Measurements from ENCODE around the gene RUSC1.
A peak's percentile ranks its signal among the peaks of the same experiment; 100 is the strongest.

Gene RUSC1

DNA sequence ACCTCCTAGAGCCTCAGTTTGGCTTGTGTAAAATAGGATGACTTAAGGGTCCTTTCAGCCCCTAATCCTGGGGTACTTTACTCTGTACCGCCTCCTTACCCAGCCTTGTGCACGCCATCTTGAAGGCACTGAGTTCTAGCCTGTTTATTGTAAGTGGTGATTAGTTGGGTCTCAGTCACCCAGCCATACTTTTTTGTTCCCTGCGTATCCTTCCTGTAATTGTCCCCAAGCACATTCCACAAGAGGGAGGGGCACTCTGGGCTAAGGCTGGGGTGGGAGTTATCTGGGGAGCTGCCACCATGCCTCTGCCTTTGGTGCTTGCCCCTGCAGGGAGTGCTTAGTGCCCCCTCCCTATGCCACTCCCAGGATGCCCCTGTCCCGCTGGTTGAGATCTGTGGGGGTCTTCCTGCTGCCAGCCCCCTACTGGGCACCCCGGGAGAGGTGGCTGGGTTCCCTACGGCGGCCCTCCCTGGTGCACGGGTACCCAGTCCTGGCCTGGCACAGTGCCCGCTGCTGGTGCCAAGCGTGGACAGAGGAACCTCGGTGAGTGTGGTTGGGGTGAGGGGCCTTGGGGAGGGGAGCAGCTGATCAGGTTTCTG is 11.2 kb upstream of the RUSC1 start:
- no peak for DNase-seq (ENCODE audit: low spot score)
- H3K4me1 ChIP-seq (ENCODE audit: insufficient read depth, poor library complexity, severe bottlenecking): peaks cover 12% of the 10 kb centered on the region
- H3K9me3 ChIP-seq (ENCODE audit: severe bottlenecking): no peaks in the 10 kb centered on the region
- H3K4me3 ChIP-seq (ENCODE audit: severe bottlenecking): peak overlapping the region; percentile 49
- TF ChIP-seq, protein P1, sequence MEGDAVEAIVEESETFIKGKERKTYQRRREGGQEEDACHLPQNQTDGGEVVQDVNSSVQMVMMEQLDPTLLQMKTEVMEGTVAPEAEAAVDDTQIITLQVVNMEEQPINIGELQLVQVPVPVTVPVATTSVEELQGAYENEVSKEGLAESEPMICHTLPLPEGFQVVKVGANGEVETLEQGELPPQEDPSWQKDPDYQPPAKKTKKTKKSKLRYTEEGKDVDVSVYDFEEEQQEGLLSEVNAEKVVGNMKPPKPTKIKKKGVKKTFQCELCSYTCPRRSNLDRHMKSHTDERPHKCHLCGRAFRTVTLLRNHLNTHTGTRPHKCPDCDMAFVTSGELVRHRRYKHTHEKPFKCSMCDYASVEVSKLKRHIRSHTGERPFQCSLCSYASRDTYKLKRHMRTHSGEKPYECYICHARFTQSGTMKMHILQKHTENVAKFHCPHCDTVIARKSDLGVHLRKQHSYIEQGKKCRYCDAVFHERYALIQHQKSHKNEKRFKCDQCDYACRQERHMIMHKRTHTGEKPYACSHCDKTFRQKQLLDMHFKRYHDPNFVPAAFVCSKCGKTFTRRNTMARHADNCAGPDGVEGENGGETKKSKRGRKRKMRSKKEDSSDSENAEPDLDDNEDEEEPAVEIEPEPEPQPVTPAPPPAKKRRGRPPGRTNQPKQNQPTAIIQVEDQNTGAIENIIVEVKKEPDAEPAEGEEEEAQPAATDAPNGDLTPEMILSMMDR (IDR thresholded peaks at IDR 0.05; ENCODE audit: poor library complexity, severe bottlenecking): no peak
- peaks cover 47% of the 10 kb centered on the region for H3K36me3 ChIP-seq (ENCODE audit: low read depth)
- no peak for ATAC-seq (ENCODE audit: low read depth)
- peak overlapping the region; percentile 90 for H3K27ac ChIP-seq (ENCODE audit: poor library complexity, severe bottlenecking)
- no peaks in the 10 kb centered on the region for H3K27me3 ChIP-seq (ENCODE audit: insufficient read depth, poor library complexity, severe bottlenecking)

- no peak for DNase-seq (ENCODE audit: low spot score)
- no peak for ATAC-seq (ENCODE audit: low read depth)
- H3K27ac ChIP-seq (ENCODE audit: poor library complexity, severe bottlenecking): no peak overlapping the region
- peaks cover 85% of the 10 kb centered on the region for H3K36me3 ChIP-seq (ENCODE audit: low read depth)
- H3K9me3 ChIP-seq (ENCODE audit: severe bottlenecking): no peaks in the 10 kb centered on the region
- TF ChIP-seq, protein P1 (IDR thresholded peaks at IDR 0.05; ENCODE audit: poor library complexity, severe bottlenecking): no peak
- H3K4me1 ChIP-seq (ENCODE audit: insufficient read depth, poor library complexity, severe bottlenecking): peaks cover 12% of the 10 kb centered on the region
- no peaks in the 10 kb centered on the region for H3K27me3 ChIP-seq (ENCODE audit: insufficient read depth, poor library complexity, severe bottlenecking)
- no peak overlapping the region for H3K4me3 ChIP-seq (ENCODE audit: severe bottlenecking)
Measured at GRCh38 chr1:155313261-155313660, 7.4 kb upstream of the RUSC1 start.

- Histone ChIP-seq H3K27ac (ENCODE audit: poor library complexity, severe bottlenecking) (no peak overlapping the region), H3K9me3 (ENCODE audit: severe bottlenecking) (no peaks in the 10 kb centered on the region), H3K4me1 (ENCODE audit: insufficient read depth, poor library complexity, severe bottlenecking) (no peaks in the 10 kb centered on the region), H3K27me3 (ENCODE audit: insufficient read depth, poor library complexity, severe bottlenecking) (no peaks in the 10 kb centered on the region), H3K36me3 (ENCODE audit: low read depth) (peaks cover 86% of the 10 kb centered on the region), H3K4me3 (ENCODE audit: severe bottlenecking) (no peak overlapping the region)
- TF ChIP-seq, protein P1 (IDR thresholded peaks at IDR 0.05; ENCODE audit: poor library complexity, severe bottlenecking): no peak
- ATAC-seq (ENCODE audit: low read depth): no peak
- DNase-seq (ENCODE audit: low spot score): no peak
Measured at GRCh38 chr1:155316922-155317321, 3.8 kb upstream of the RUSC1 start.

- Histone ChIP-seq H3K27ac (ENCODE audit: poor library complexity, severe bottlenecking) (no peak overlapping the region), H3K4me1 (ENCODE audit: insufficient read depth, poor library complexity, severe bottlenecking) (no peaks in the 10 kb centered on the region), H3K36me3 (ENCODE audit: low read depth) (peaks cover 74% of the 10 kb centered on the region), H3K27me3 (ENCODE audit: insufficient read depth, poor library complexity, severe bottlenecking) (no peaks in the 10 kb centered on the region), H3K4me3 (ENCODE audit: severe bottlenecking) (no peak overlapping the region), H3K9me3 (ENCODE audit: severe bottlenecking) (no peaks in the 10 kb centered on the region)
- DNase-seq (ENCODE audit: low spot score) (no peak), ATAC-seq (ENCODE audit: low read depth) (no peak)
- TF ChIP-seq, protein P1 (IDR thresholded peaks at IDR 0.05; ENCODE audit: poor library complexity, severe bottlenecking): no peak
Measured at GRCh38 chr1:155318082-155318481, 2.6 kb upstream of the RUSC1 start.

- TF ChIP-seq, protein P1 (IDR thresholded peaks at IDR 0.05; ENCODE audit: poor library complexity, severe bottlenecking): no peak
- Histone ChIP-seq H3K27ac (ENCODE audit: poor library complexity, severe bottlenecking) (peak overlapping the region; percentile 83), H3K27me3 (ENCODE audit: insufficient read depth, poor library complexity, severe bottlenecking) (no peaks in the 10 kb centered on the region), H3K4me1 (ENCODE audit: insufficient read depth, poor library complexity, severe bottlenecking) (no peaks in the 10 kb centered on the region), H3K4me3 (ENCODE audit: severe bottlenecking) (no peak overlapping the region), H3K9me3 (ENCODE audit: severe bottlenecking) (no peaks in the 10 kb centered on the region), H3K36me3 (ENCODE audit: low read depth) (peaks cover 59% of the 10 kb centered on the region)
- ATAC-seq (ENCODE audit: low read depth) (no peak), DNase-seq (ENCODE audit: low spot score) (no peak)
Measured at GRCh38 chr1:155319536-155319935, 1.2 kb upstream of the RUSC1 start.
